Activated CD8-positive, alpha-beta T cell treated with anti-CD3 and anti-CD28 coated beads for 36 hours (primary cell): ENCODE data around the gene ARMC3. TPM values are rescaled to one million over a fixed set of nuclear protein-coding genes. Genes with fewer than 3 reads are reported as not detected.

Source experiments
- ATAC-seq: fragments of 200-7000 bp; cut with Tn5 transposase; one replicate; pipeline ENCODE4 v1.10.0; 2021; ENCODE audit warnings: mild to moderate bottlenecking, moderate library complexity
- CTCF ChIA-PET: fragments of 350-600 bp; sonication (Branson Sonifier 250); formaldehyde crosslinking; loops from one replicate; lab custom pipeline; 2021; ENCODE audit warnings: antibody characterized with exemption; lab: Charles Lee
- POLR2A ChIA-PET: fragments of 350-600 bp; sonication (Branson Sonifier 250); formaldehyde crosslinking; loops from one replicate; lab custom pipeline; 2021; ENCODE audit warnings: antibody characterized with exemption; lab: Charles Lee
- DNase-seq: peaks from one replicate; pipeline ENCODE4 v3.0.0-alpha.2; 2020
- H3K27ac Mint-ChIP-seq: one replicate; pipeline ENCODE4 v1.8.0; 2021; ENCODE audit warnings: mild to moderate bottlenecking, mixed read lengths
- H3K27me3 Mint-ChIP-seq: one replicate; pipeline ENCODE4 v1.8.0; 2021; ENCODE audit warnings: mixed read lengths
- H3K36me3 Mint-ChIP-seq: one replicate; pipeline ENCODE4 v1.8.0; 2021; ENCODE audit warnings: low read depth, mixed read lengths
- H3K4me1 Mint-ChIP-seq: one replicate; pipeline ENCODE4 v1.8.0; 2021; ENCODE audit warnings: low read depth, mixed read lengths
- H3K4me3 Mint-ChIP-seq: one replicate; pipeline ENCODE4 v1.8.0; 2021; ENCODE audit warnings: mild to moderate bottlenecking, moderate library complexity, mixed read lengths
- H3K9me3 Mint-ChIP-seq: one replicate; pipeline ENCODE4 v1.8.0; 2021; ENCODE audit warnings: mixed read lengths
- CTCF ChIP-seq: fragments of 200-600 bp; IDR thresholded peaks from one replicate; pipeline ENCODE4 v1.8.0; 2022; ENCODE audit warnings: antibody characterized with exemption, mild to moderate bottlenecking
- intact Hi-C: fragments of 100-400 bp; cut with micrococcal nuclease; formaldehyde crosslinking; loops from one replicate; pipeline ENCODE4 v1.10.0; 2022
- total RNA-seq, 2 experiments: library from RNA; stranded (reverse); gene quantifications; one replicate each; pipeline ENCODE4 v1.2.3, GENCODE V29; 2021

The ARMC3 gene
- total RNA-seq, 2 experiments from 2014 or later: not detected

- no peaks in the 10 kb centered on the region for H3K36me3 Mint-ChIP-seq
- ChIA-PET POLR2A (no interaction called here), CTCF (no interaction called here)
- no peaks in the 10 kb centered on the region for H3K4me1 Mint-ChIP-seq
- DNase-seq: no peak
- intact Hi-C loops: no loop called here
- no peaks in the 10 kb centered on the region for H3K27me3 Mint-ChIP-seq
- no peak overlapping the region for H3K27ac Mint-ChIP-seq
- no peaks in the 10 kb centered on the region for H3K9me3 Mint-ChIP-seq
- ATAC-seq: no peak
- no peak overlapping the region for H3K4me3 Mint-ChIP-seq
- no peak for TF ChIP-seq CTCF
These were observed 49.9 kb downstream of the ARMC3 start for GRCh38 chr10:22977751-22978150.

GRCh38 chr10:22978287-22978686, 50.4 kb downstream of the ARMC3 start:
- ChIA-PET CTCF (no interaction called here), POLR2A (no interaction called here)
- H3K27me3 Mint-ChIP-seq: no peaks in the 10 kb centered on the region
- no peak overlapping the region for H3K4me3 Mint-ChIP-seq
- no peaks in the 10 kb centered on the region for H3K9me3 Mint-ChIP-seq
- DNase-seq (no peak), ATAC-seq (no peak)
- H3K27ac Mint-ChIP-seq: no peak overlapping the region
- TF ChIP-seq CTCF: no peak
- intact Hi-C loops: no loop called here
- no peaks in the 10 kb centered on the region for H3K4me1 Mint-ChIP-seq
- no peaks in the 10 kb centered on the region for H3K36me3 Mint-ChIP-seq

- ChIA-PET POLR2A (no interaction called here), CTCF (no interaction called here)
- H3K4me1 Mint-ChIP-seq: no peaks in the 10 kb centered on the region
- intact Hi-C loops: no loop called here
- DNase-seq: no peak
- H3K27ac Mint-ChIP-seq: no peak overlapping the region
- no peak overlapping the region for H3K4me3 Mint-ChIP-seq
- ATAC-seq: no peak
- TF ChIP-seq CTCF: no peak
- no peaks in the 10 kb centered on the region for H3K9me3 Mint-ChIP-seq
- no peaks in the 10 kb centered on the region for H3K27me3 Mint-ChIP-seq
- H3K36me3 Mint-ChIP-seq: no peaks in the 10 kb centered on the region
These were observed 51.1 kb downstream of the ARMC3 start for GRCh38 chr10:22978918-22979317.

GRCh38 chr10:22980822-22981221, 53.0 kb downstream of the ARMC3 start:
- intact Hi-C loops: loop anchor here (10.0 kb wide), 5 partner anchors 266 to 726 kb away; partner anchors contain the start of genes PIP4K2A and SPAG6
- H3K4me3 Mint-ChIP-seq: no peak overlapping the region
- ATAC-seq (no peak), DNase-seq (no peak)
- CTCF ChIA-PET: interaction anchor here (0.7 to 1.5 kb wide), 2 partner anchors 9 to 327 kb away, joined by 3 to 7 read pairs; no protein-coding TSS in a partner anchor
- no peaks in the 10 kb centered on the region for H3K27me3 Mint-ChIP-seq
- H3K27ac Mint-ChIP-seq: no peak overlapping the region
- POLR2A ChIA-PET: no interaction called here
- no peak for TF ChIP-seq CTCF
- no peaks in the 10 kb centered on the region for H3K36me3 Mint-ChIP-seq
- H3K9me3 Mint-ChIP-seq: no peaks in the 10 kb centered on the region
- H3K4me1 Mint-ChIP-seq: peaks cover 2% of the 10 kb centered on the region

GRCh38 chr10:22984066-22984465, 56.2 kb downstream of the ARMC3 start:
- TF ChIP-seq CTCF: no peak
- CTCF ChIA-PET: no interaction called here
- DNase-seq: no peak
- no peaks in the 10 kb centered on the region for H3K27me3 Mint-ChIP-seq
- intact Hi-C loops: loop anchor here (10.0 kb wide), 5 partner anchors 269 to 729 kb away; partner anchors contain the start of genes PIP4K2A and SPAG6
- H3K4me3 Mint-ChIP-seq: no peak overlapping the region
- H3K9me3 Mint-ChIP-seq: no peaks in the 10 kb centered on the region
- POLR2A ChIA-PET: no interaction called here
- ATAC-seq: no peak
- no peak overlapping the region for H3K27ac Mint-ChIP-seq
- H3K4me1 Mint-ChIP-seq: peaks cover 10% of the 10 kb centered on the region
- H3K36me3 Mint-ChIP-seq: no peaks in the 10 kb centered on the region
